Activated gamma-delta T cell (primary cell): ENCODE results near the gene PPP1R14D.
"Not testable (repeated sequence)": the region's sequence is repeated elsewhere in the genome, so short reads cannot be mapped to it uniquely, and the experiment has no call there.

ENCODE experiments used
- DNase-seq: peaks from one replicate; lab custom pipeline; 2025; lab: John Stamatoyannopoulos, UW
- total RNA-seq, 2 donors: gene quantifications; one replicate each; lab custom pipeline; 2026; lab: John Stamatoyannopoulos, UW

PPP1R14D gene
- 0 reads per million in 2 donors for total RNA-seq

GRCh38 chr15:40828447-40829036, at the start of gene PPP1R14D:
Gene PPP1R14D, minus strand, starts transcription at chr15:40828708. Its CDS starts 67 bp downstream, at chr15:40828641.
- DNase-seq = no peak

- DNase-seq = no peak
Observed at GRCh38 chr15:40877694-40878093, 49.2 kb upstream of the PPP1R14D start.

GRCh38 chr15:40875991-40876730, 47.7 kb upstream of the PPP1R14D start:
- DNase-seq = no peak

GRCh38 chr15:40873694-40874561, 45.4 kb upstream of the PPP1R14D start, which contains the start of gene RHOV:
Gene RHOV, minus strand, starts transcription at chr15:40874234. Its CDS starts 95 bp downstream, at chr15:40874139.
- DNase-seq = no peak

- no peak for DNase-seq
Observed at GRCh38 chr15:40872791-40873693, 44.5 kb upstream of the PPP1R14D start.

- no peak for DNase-seq
Observed at GRCh38 chr15:40871749-40872617, 43.5 kb upstream of the PPP1R14D start.

GRCh38 chr15:40870716-40871115, 42.2 kb upstream of the PPP1R14D start:
- no peak for DNase-seq

GRCh38 chr15:40869686-40870085, 41.2 kb upstream of the PPP1R14D start:
- DNase-seq = no peak

- no peak for DNase-seq
Observed at GRCh38 chr15:40867199-40867598, 38.7 kb upstream of the PPP1R14D start.

- DNase-seq = no peak
Observed at GRCh38 chr15:40863660-40864270, 35.3 kb upstream of the PPP1R14D start.

GRCh38 chr15:40861147-40861546, 32.6 kb upstream of the PPP1R14D start:
- not testable (repeated sequence) for DNase-seq

- DNase-seq = no peak
Observed at GRCh38 chr15:40859206-40859851, 30.8 kb upstream of the PPP1R14D start.

GRCh38 chr15:40858706-40859105, 30.2 kb upstream of the PPP1R14D start:
- no peak for DNase-seq

GRCh38 chr15:40857601-40858341, 29.3 kb upstream of the PPP1R14D start:
- DNase-seq = no peak

- DNase-seq = no peak
Observed at GRCh38 chr15:40856746-40857145, 28.2 kb upstream of the PPP1R14D start.

GRCh38 chr15:40855706-40856234, 27.3 kb upstream of the PPP1R14D start:
- no peak for DNase-seq

- DNase-seq = no peak
Observed at GRCh38 chr15:40854161-40854560, 25.7 kb upstream of the PPP1R14D start.

- no peak for DNase-seq
Observed at GRCh38 chr15:40853241-40853890, 24.9 kb upstream of the PPP1R14D start.
